Fibroblast of skin of right biceps (primary cell): ENCODE results near the gene STK4.
"Not testable (repeated sequence)": the region's sequence is repeated elsewhere in the genome, so short reads cannot be mapped to it uniquely, and the experiment has no call there.

Experiments
- DNase-seq: peaks from one replicate; pipeline ENCODE4 v3.0.0-alpha.2; 2013

The STK4 gene

GRCh38 chr20:45058168-45058850 lies 92.0 kb downstream of the STK4 start:
- DNase-seq, result no peak

- peak; percentile 34 for DNase-seq
Measured at GRCh38 chr20:45059022-45059728, 92.9 kb downstream of the STK4 start.

GRCh38 chr20:45060294-45060693 lies 94.0 kb downstream of the STK4 start:
- DNase-seq, result no peak

DNA sequence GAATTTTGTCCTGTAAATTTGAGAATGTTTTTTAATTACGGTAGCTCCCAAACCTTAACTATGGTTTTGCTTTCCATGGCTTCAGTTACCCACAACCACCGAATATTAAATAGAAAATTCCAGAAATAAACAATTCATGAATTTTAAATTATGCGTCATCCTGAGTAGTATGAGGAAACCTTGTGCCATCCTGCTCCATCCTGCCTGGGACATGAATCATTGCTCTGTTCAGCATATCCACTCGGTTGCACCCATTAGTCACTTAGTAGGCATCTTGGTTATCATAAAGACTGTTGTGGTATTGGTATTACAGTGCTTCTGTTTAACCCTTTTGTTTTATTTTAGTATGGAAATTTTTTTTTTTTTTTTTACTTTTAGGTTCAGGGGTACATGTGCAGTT lies 94.9 kb downstream of the STK4 start:
- peak; percentile 82 for DNase-seq

GRCh38 chr20:45063107-45063506 lies 96.8 kb downstream of the STK4 start:
- DNase-seq, result not testable (repeated sequence)

DNA sequence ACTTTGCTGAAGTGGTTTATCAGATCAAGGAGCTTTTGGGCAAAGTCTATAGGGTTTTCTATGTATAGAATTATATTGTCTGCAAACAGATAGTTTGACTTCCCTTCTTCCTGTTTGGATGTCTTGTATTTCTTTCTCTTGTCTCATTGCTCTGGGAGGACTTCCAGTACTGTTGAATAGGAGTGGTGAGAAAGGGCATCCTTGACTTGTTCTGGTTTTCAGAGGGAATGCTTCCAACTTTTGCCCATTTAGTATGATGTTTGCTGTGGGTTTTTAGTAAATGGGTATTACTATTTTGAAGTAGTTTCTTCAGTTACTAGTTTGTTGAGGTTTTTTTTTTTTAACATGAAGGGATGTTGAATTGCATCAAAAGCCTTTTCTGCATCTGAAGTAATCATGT lies 98.5 kb downstream of the STK4 start:
- no peak for DNase-seq

- DNase-seq, result no peak
Measured at GRCh38 chr20:45066372-45066771, 100.1 kb downstream of the STK4 start.

DNA sequence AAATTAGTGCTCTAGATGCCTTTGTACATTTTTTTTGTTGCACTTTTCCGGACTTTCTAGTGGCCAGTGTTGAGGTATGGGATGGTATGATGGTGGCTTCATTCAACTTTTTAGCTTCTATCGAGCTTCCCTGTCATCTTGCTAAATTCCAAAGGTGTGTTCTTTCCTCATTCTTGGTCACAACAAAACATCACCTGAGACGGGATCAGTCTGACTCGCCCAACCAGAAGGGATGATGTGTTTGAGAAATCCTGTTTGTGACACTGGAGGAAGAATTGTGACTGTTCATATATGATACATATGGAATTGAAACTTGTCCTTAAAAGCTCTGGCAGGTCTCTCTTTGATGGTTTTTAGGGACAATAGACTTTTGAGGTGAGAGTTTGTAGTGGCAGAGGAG lies 100.8 kb downstream of the STK4 start:
- no peak for DNase-seq

DNA sequence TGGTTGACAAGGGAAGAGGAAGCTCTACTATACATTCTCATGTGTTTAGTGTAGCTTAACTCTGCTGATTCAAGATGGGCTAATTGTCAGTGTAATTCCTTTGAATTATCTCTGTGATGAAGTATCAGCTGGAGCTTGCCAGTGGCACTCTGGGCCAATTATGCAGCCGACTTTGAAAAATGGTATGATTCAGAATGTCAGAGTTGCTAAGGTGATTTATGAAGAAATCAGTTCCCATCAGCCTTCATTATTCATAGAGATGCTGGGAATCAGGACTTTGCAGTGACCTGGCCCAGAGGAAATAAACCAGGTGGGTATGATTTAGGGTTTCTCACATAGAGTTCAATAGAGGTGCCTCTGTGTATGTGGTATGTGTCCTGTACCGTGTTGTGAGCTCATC lies 101.2 kb downstream of the STK4 start:
- peak; percentile 51 for DNase-seq

DNA sequence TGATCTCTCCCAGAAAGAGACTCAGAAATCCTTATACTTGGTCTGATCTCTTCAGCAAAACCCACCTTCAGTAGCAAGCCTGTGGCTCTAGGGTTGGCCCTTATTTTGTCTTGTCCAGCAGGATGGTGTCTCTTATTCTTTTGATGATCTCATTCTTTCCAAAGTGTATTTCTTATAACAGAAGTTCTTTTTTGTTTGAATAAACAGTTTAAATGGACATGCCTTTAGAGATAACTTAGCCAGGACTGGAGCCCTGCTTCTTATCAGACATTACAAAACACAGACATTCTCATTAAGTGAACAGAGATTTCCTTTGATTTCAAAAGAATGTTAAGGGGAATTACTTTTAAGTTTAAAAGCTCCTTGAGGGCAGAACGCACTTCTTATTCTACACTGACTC lies 102.9 kb downstream of the STK4 start:
- no peak for DNase-seq

DNA sequence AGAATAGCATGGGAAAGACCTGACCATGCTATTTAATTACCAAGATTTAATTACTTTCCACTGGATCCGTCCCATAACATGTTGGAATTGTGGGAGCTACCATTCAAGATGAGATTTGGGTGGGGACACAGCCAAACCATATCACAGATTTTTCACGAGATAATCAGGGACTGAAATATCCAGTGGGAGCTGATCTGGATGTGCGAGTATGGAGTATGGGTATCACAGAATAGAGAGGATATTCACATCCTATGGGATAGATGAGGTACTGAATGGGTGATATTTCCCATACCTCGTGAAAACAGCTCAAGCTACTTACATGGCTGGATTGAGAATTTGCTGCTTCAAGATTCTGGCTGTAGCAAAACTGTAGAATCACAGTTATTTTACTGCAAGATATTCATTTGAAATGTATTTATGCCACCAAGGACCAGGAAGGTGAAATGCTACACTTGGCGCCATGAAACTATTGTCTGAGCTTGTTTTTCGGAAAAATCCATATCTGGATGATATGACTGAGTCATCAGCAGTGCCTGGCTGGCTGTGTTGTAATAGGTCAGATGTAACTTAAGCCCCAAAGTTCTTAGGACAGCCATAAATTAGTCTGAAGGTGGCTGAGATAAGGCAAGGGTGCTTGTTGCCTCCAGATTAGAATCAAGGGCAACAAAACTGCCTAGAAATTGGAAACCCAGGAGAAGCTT lies 104.8 kb downstream of the STK4 start:
- DNase-seq, result no peak

DNA sequence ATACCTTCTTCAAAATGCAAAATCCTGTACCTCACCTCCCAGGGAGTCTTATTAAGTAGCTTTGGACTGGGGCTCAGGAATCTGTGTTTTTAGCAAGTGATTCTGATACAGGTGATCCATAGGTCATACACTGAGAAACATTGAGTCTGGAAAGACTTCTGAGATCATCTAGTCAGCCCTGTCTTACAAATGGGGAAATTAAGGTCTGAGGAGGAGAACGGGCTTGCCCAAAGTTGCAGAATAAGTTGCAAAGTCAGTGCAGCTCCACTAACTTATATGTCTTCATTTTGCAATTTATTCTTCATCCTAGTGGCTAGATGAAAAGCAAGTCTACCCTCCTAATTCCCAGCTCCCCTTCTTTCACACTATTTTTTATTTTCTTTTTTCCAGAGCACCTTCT lies 105.8 kb downstream of the STK4 start:
- no peak for DNase-seq

DNA sequence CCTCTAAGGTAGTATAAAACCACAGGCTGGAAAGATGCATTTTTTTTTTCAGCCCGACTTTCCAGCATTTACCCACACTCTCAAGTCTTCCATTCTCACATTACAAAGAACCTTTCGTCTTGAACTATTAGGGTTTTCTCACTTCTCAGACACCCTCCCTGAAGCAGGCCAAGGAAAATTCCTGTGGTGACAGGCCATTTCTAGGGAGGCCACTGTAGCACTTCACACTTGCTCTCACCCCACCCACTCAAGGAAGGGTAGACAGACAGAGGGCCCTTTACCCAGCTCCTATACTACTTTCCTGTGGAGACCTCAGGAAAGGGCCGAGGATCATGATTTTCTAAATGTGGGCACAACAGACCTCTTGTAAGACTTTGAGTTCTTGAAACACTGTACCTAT lies 106.9 kb downstream of the STK4 start:
- DNase-seq, result no peak

DNA sequence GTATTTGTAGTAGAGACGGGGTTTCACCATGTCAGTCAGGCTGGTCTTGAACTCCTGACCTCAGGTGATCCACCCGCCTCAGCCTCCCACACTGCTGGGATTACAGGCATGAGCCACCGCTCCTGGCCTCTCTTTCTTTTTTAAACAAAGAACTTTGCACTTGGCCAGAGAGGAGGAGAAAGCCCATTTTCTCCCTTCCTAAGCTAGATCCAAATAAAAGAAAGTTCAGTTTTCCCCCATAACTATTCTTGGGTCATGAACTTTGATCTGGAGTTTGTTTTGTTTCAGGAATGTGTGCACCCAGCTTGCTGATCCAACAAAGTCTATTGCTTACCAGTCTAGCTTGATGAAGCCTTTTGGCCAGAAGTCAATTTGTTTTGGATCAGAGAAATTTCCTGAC lies 111.2 kb downstream of the STK4 start:
- DNase-seq, result no peak

GRCh38 chr20:45080867-45081624 lies 114.7 kb downstream of the STK4 start:
- peak; percentile 25 for DNase-seq

GRCh38 chr20:45082468-45082867 lies 116.2 kb downstream of the STK4 start:
- no peak for DNase-seq

DNA sequence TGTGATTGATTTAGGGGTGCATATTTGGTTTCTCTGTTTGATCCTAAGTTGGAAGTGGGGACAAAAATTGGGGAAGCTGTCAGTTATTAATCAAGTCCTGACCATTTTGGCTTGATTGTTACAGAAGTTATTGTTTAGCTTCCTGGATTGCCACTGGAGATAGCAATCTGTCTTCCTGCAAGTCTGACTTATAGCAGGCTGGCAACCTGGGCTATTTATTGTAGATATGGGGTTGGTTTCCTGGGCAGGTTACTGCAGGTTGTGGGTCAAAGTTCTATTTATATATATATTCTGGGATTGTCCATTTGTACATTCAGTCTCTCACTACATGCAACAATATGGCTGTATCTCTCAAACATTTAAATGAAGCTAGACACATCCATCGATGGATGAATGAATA lies 116.8 kb downstream of the STK4 start:
- DNase-seq, result no peak

DNA sequence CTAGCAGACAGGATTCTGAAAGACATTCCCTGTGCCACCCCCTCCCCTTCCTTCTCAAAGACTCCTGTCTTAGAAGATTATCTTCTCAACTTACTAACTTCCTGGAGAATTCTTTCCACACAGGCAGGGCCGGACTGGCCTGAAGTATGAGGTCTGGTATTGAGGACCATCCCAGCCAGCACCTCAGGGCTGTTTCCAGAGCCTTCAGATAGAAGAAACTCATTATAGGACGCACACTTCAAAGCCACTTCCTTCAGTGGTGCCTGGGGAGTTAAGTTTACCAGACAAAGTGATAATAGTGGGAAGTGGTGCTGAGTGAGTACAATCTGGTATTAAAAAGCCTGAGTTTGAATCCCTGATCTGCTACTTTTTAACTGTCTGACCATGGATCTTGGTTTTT lies 119.0 kb downstream of the STK4 start:
- no peak for DNase-seq

DNA sequence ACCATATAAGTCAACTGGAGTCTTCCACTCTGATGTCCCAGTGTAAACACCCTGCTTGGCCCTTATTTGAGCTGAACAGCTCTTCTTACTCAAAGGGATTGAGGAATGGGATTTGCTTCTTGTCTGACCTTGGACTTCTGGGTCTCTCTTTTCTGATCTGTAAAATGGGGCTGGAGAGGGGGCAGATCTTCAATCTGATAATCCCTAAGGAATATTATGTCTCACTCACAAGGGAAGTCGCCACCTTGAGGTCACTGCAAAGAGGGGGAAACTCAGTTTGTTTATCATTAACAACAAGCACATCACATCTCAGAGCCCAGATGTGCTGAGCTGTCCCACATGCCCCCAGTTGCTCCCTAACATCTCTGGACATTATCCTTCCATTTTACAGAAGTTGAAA lies 119.6 kb downstream of the STK4 start:
- no peak for DNase-seq

GRCh38 chr20:45087097-45087790 lies 120.9 kb downstream of the STK4 start:
- DNase-seq, result no peak

DNA sequence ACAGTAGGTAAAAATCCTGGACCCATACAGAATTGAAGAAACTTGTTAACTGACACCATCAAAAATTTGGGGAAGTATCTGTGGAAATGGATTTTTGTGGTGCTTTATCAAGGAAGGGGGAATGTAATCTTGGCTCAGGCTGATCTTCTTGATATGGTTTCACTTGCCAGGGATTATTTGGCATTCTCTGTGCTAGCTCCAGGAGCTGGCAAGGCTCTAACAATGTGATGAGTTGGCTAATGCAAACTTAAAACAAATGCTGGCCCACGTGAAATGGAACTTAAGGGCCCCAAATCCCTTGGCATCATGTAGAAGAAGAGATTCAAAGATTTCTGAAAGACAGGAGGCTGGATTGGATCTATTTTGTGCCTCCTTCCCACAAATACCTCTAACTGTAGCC lies 121.5 kb downstream of the STK4 start:
- DNase-seq, result no peak

- peak; percentile 92 for DNase-seq
Measured at GRCh38 chr20:45088247-45088646, 121.9 kb downstream of the STK4 start.

DNA sequence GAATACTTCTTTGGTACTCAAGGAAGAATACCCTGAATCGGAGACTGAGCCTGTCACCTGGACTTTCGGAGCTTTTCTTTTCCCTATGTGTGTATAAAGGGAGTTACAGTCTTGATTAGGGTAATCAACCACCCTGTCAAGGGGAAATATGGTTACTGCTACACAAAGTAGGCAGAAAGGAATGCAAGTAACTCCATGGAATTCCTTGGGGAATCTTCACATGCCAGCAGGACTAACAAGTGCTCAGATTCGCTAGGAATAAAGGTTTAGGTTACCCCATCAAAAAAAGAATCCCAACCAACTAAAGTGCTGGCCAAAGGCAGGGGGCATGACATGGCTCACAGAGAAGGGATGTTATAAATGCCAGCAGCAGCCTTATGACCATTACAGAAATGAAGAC lies 124.2 kb downstream of the STK4 start:
- DNase-seq, result peak; percentile 42
